HG03460 (cell line): ENCODE results near the gene KIF26B.

Experiments used
- ATAC-seq: cut with Tn5 transposase; IDR thresholded peaks from one replicate; pipeline ENCODE4 v1.9.1; 2021; ENCODE audit not compliant: unreplicated experiment

KIF26B gene

DNA sequence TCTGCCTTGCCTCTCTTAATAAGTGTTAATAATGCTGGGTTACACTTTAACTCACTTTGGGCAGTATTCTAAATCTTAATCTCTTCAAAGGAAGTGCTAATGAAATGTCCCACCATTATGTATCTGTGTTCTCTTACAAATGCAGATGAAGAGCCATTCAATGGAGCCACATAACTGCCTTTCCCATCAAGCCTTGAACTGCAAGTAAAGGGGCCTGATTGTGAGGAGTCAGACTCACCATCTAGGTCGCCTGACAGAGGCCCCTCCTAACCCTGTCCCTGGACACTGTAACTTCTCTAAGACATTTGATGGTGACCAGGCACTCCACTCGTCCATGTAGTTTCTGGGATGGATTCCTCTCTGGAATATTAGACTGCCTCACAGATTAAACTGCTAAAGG, 329.4 kb downstream of the KIF26B start:
- no peak for ATAC-seq

DNA sequence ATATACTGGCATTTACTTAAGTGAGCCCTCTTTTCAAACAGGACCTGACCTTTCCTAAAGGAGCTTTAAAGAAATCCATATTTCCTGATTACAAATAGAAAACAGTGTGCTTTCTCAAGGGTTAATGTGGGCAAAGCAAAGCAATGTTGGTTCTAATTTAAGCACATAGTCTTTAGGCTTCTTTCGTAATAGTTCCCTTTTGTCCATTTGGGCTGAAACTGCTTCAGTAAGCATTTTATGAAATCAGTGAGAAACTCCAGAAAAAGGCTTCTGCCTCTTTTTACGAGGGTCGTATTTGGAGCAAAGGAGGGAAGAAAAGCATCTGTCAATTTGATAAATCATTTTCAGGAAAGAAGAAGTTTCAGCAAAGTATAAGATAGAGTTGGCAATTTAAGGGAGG, 331.2 kb downstream of the KIF26B start:
- ATAC-seq, result no peak

DNA sequence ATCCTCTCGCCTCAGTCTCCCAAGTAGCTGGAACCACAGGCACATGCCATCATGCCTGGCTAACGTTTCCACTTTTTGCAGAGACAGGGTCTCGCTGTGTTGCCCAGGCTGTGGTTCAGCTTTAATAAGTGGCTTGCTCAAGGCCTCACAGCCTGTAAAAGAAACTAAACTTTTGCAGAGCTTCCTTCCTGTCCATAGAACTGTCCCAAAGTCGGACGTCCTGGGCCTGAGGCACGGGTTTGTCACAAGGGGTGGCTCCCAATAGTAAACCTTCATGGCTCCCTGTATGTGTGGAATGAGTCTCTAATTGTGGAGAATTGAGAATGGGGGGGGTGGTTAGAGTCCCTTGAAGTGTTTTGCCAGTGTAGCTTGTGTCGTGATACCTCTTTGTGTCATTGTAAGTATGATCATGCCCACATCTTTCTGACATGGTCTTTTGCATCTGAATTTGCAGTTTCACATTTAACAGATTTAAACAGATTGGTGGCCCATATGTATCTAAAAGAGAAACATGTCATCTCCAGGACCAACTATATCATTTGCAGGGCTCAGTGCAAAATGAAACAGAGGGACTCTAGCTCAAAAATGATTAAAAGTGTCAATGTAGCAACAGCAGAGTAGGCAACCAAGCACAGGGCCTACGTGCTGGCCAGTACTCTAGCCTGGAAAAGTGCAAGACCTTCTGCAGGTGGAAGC, 332.1 kb downstream of the KIF26B start:
- ATAC-seq, result no peak

DNA sequence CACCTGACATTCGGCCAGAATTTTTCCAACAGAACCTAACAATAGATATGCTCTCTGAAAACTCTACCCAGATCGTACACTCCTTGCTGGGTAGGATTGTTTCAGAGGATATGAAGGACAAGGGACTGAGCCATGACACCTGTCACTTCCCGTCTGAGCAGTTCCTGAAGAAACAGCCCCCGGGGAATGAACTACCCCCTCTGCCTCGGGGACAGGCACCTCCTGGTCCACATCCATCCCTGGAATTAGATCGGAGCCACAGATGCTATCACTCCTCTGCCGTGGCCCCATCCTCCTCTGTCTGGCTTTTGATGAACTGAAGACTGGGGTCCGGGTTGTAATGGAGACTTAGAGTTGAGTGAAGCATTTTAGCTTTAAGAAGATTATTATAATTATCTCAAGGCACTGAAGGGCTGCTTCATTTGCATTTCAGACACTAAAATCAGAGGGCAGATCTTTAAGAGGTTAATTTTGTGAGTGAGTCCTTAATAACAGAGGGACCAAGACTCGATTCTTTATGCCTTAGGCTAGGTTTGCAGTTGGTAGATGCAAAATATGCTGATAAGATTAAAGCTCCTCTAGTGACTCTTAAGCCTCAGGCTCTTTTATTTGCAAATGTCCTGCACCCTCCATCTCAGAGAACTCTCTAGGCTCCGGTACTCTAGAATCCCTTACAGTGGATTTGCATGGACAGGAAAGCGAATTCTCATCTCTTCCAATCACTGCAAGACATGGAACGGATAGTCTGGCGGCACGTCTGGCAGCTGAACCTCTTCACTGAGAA, 333.8 kb downstream of the KIF26B start:
- ATAC-seq, result no peak

DNA sequence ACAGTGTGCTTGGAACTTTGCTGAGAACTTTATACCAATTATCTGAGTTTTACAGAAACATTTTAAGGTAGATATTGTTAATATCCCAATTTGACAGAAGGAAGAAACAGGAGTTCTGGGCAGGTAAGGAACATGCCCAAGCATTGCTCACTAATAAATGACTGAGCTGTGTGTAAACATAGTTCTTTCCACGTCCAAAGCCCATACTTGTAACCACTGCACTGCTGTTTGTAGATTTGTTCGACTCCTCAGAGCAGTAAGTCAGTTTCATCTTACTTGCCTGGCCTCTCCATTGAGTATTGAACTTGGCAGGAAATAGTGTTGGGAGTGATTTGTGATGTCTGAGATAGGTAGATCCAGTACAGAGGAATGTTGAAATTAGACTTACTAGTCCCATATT, 335.1 kb downstream of the KIF26B start:
- ATAC-seq, result no peak

DNA sequence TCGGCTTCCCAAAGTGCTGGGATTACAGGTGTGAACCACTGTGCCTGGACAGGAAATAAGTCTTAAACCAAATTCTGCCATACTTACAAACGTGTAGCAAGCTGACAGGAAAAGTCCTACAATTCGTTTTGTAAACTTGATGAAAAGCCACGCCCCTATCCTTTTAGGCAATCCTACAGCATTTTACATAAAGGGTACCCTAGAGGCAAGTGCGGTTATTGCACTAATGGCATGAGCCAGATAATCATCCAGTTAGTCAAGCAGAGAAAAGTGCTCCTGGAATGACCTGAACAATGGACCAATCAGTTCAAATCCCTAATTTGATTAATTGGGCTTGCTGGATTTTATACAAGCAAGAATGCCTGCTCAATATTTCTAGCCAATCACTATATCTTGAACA, 338.2 kb downstream of the KIF26B start:
- ATAC-seq, result no peak

DNA sequence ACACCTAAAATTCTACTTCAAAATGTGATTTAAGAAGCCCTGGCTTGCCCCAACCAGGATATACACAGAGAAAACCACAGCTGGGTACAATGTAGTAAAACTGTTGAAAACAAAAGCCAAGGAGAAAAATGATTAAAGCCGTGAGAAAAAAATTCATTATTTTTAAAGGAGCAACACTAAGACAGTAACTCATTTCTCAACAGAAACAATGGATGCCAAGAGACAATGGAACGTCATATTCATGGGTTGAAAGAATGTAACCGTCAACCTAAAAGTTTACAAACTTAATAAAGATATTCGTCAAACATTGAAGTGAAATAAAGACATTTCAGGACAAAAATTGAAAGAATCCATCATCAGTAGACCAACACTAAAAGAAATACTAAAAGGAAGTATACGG, 340.9 kb downstream of the KIF26B start:
- ATAC-seq, result no peak

DNA sequence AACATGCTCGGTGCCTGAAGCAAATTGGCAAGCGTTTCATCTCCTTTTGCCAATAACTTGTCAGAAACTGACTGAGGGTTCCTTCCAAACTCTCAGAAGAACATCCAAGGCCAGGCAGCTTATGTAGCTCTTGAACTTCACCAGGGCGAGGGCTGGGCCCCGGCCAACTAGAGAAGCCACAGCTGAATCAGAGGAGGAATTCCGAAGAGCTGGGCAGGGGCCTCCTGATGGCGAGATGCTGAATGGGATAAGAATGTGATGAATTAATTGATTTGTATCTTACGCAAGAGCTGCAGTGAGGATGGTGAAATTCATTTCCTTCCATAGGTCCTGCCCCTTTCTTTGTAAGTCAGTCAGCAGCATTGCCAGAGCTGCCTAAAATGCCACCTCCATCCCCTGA, 345.8 kb downstream of the KIF26B start:
- ATAC-seq, result no peak

DNA sequence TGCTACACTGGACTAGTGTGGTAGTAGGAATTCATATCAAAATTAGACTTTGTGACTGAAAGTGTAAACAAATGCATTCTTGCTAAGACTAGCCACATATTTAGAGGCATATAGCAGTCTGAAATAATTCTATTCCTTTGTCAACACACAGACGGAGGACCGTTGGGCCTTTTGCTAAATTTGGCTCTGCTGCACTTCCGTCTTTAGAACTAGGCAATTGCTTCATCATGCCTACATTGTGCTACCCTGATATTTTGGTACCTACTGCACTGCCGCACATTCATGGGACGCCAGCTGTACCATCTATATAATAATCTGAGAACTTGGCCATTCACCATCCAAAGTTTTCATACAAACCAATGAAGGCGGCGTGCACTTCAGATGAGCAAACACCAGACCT, 346.8 kb downstream of the KIF26B start:
- ATAC-seq, result no peak

DNA sequence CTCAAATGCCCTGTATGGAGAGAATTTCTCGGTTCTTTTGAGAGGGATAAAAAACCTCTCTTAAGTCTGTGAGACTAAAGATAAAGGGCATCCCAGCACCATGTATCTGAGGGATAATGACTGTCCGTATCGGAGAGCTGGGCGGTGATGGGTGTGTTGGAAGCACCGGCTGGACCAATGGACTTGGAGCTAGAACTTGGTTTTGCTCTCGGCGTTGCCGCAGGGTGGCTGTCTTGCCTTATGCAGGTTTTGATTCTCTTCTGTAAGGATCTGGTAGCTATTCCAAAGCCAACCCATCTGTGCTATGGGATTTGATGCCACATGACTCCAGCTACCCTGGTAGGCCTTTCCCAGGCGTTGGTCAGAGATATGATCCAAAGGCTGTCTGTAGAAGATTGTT, 348.8 kb downstream of the KIF26B start:
- no peak for ATAC-seq

DNA sequence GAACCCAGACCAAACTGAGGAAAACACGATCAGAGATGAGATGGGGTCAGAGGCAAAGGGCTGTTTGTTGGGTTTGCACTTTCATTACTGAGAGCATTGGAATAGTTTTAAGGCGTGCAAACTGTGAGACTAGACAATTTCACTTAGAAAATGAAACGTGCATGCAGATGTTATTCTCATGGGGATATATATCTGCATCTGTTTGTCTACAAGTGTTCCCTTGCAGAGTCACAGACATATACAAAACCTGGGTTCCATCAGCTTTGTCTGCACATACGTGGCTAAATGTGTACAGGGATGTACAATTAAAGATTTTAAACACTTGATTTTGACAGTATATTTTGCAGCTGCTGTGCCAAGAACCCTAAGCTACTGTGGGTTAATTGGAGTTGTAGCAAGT, 355.4 kb downstream of the KIF26B start:
- no peak for ATAC-seq

DNA sequence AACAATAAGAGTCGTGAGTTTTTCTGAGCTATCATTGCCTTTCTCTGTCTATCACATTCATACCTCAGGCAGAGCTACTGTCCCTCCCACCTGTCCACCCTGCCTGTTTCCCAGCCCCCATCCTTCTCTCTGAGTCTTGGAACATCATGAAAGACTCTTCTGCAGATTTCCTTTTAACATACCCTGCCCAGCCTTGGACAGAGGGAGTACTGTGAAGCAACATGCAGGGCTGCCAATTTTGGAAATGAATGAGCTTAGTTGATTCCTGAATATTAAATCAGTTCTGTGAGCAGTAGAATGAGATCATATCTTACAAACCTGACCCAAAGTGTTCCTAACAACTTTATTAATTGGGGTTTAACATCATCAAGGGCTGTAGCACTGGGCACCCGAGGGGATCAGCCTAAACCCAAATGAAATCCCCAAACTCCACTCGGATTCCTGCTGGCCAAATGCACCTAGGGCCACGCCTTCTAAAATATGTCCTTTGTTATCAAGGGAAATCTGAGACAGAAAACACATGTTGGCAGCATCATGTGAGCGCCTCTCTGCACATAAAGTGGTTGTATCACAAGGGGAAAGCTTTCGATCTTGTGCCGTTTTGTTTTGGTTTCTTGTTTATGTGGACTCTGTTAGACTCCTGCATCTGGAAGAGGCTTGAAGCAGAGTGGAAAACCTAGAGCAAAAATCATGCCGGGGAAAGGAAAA, 357.6 kb downstream of the KIF26B start:
- ATAC-seq, result no peak

DNA sequence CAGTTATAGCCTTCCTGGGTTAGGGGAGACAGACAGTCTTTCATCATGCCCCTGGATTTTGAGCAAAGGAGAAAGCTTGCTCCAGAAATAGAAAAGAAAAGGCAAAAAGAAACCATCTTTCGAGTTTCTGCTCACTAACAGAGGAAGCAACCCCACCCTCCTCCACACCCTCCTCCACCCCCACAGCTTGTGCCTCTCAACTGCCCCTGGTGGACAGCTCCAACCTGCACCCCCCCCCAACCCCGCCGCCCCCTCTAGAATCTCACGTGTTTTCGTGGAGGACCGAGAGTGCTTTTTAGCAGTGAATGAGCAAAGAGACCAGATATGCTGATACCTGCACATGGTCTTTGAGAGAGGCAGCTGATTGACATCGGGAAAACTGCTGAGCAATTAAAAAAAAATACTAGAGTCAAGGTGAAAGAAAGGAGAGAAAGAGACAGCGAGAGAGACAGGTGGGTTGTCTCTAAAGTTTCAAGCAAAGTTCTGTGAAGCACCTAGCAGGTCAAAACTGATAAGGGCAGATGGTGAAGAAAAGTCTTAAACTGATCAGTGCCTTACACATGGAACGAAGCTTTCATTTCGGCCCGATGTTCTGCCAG, 358.3 kb downstream of the KIF26B start:
- no peak for ATAC-seq

DNA sequence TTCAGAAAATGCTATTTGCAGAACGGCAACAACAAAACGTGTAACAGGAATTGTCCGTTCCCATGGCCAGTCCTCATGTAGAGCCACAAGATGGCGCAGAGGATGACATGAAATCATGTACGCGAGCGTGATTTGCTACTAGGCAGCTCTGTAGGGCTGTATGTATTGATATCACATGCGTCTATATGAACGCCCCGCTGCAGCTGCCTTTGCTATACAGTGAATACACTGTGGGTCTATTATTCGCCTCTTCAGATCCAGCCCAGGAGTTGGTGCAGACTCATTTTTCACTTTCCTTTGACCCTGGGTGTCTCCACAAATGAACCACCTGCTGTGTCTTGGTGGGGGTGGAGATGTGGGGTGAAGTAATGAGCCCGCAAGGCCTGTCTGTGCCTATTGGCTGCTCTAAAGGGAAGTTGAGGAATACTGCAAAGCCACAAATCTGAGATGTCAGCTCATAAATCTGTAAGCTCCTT, 361.5 kb downstream of the KIF26B start:
- ATAC-seq, result no peak

DNA sequence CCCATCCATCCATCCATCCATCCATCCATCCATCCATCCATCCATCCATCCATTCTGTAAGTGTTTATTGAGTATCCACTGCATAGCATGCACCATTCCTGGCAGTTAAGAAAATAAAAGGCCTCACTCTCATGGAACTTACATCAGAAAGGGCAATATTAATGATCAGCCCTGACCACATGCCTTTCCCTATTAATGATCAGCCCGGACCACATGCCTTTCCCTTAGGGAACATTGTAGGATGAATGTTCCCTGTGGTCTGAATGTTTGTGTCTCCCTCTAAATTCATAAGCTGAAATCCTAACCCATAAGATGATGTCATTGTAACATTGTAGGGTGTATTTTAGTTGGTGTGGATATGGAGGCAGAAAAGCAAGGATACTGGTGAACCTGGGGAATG, 365.8 kb downstream of the KIF26B start:
- ATAC-seq, result no peak

DNA sequence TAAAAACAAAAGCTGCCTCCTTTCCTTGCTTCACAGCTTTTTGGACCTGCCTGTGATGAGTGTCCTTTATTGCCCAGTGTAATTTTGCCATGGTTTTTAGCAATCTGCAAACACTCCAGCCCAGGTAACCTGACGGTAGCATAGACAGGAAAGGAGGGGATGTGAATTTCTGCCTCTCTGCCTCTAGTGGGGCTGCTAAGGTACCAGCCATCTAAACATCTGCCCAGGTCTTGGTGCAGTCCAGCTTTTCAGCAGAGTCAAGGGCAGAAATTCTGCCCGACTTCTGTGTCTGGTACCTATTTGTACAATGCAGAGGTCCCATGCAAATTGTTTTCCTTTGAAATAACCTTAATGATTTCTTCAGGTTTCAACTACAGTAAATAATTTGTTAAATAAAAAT, 371.4 kb downstream of the KIF26B start:
- ATAC-seq, result no peak

DNA sequence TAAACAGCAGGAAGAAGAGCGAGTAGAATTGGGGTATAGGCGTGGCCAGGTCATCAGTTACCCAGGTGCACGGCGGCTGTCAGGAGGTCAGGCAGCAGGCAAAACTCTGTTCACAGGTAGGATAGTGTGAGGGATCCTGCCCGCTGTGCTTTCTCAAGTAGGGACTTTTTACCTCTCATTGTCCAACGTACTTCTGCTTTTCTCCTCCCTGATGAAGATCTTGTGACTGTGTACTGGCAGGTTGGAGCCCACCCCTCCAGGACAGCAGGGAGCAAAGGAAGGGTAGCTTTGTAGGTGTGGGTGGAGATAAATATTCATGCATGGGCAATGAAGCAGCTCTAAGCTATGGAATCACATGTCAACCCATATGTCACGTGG, 373.5 kb downstream of the KIF26B start:
- ATAC-seq, result no peak

DNA sequence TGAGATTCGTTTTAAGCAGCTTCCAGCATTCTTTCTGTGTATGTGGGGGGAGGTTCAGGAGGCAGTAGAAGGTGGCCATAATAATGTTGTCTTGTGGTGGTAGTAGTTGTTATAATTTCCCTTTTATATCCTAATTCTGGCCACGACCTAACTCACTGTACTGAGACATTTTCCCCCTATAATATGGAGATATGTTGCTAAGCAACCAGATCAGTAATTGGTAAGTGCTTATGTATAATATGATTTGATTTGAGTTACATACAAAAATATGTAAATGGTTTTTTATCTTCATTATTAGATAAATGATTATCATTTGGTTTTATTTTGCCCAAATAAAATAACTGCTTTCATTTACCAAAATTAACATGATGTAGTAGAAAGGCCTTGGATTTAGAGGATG, 376.2 kb downstream of the KIF26B start:
- no peak for ATAC-seq

DNA sequence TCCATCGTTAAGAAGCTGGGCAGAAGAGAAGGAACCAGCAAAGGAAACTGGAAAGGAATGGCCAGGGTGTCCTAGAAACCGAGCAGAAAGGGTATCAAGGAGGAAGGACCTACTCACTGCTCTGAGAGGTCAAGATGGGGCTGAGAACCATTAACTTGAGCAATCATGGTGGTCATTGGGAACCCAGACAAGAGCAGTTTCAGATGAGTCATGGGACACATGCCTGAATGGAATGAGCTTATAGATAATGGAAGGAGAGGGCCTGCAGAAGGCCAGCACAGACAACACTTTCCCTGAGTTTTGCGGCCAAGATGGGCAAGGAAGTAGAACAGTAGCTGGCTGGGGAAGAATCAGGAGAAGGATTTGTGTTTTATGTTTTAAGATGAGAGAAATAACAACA, 383.2 kb downstream of the KIF26B start:
- ATAC-seq, result no peak

DNA sequence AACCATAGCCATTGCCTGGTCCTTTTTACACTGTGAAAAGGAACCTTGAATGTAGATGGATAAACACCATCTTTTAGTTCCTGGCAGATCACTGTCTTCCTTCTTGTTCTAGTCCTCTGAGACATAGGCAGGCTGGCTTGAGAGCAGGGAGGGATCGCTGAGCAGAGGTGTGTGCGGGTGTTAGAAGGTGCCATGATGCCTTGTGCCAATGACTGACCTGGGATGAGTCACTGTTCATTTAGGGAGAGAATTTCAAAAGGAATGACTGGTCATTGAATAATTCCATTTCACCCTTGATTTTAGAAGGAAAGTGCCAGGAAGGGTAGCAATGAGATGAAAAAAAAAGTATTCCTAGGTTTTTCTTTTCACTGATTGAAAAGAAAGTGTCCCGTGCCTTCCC, 383.9 kb downstream of the KIF26B start:
- no peak for ATAC-seq

DNA sequence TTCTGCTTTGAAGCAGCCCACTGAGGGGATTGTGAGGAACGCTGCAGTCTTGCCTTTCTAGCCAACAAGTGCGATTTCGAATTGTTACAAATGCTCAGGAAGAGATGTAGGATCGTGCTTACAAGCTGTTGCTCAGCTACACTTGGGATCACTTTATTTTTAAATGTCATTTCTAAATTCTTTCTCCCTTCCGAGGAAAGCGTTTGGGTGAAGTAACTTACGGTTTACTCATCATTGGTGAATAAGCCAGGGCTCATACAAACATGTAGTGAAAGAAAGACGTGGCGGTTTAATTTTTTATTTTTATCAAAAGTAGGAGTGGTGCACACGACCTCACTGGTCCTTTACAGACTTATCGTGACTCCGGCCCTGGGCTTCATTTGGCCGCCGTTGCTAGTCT, 386.6 kb downstream of the KIF26B start:
- ATAC-seq, result no peak

DNA sequence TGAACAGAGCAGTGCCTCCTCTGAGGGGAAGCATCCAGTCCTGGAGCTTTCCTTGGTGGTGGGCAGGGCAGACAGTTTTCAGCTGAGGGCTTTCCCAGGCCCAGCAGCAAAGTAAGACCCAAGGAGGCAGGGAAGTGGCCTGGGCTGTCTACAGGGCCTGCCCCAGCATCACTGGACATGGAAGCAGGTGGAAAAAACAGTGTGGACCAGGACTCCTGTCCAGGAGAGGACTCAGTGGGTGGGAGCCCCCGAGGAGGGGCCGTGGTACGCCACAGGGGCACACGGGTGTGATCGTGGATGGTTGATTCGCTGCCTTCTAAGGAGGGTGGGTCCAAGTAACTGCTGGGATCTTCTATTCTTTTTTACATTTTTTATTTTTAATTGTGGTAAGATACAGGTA, 387.6 kb downstream of the KIF26B start:
- ATAC-seq, result no peak
